DND-41 (cell line): ENCODE results near the gene SLC22A9.

Source experiments
- ATAC-seq: fragments of 200-7000 bp; cut with Tn5 transposase; 3 replicates; pipeline ENCODE4 v1.9.1; 2021; ENCODE audit warnings: low read depth; ENCODE audit not compliant: insufficient read depth
- DNase-seq: peaks from one replicate; pipeline ENCODE4 v3.0.0-alpha.2; 2020
- H2AFZ ChIP-seq: 2 replicates; pipeline ENCODE4 v1.6.0; 2012; ENCODE audit warnings: low read depth, low read length
- H3K27ac ChIP-seq: 2 replicates; pipeline ENCODE4 v1.5.1; 2012; ENCODE audit warnings: low read length, inconsistent platforms
- H3K27me3 ChIP-seq: fragments of 200-600 bp; sonication (generic); 2 replicates; pipeline ENCODE4 v1.6.0; 2012; ENCODE audit warnings: low read length, mild to moderate bottlenecking, inconsistent platforms; ENCODE audit not compliant: insufficient read depth, poor library complexity
- H3K36me3 ChIP-seq: 2 replicates; pipeline ENCODE4 v1.5.1; 2012; ENCODE audit warnings: low read length, inconsistent platforms; ENCODE audit not compliant: insufficient read depth
- H3K4me1 ChIP-seq: 2 replicates; pipeline ENCODE4 v1.5.1; 2012; ENCODE audit warnings: mild to moderate bottlenecking, low read length; ENCODE audit not compliant: insufficient read depth
- H3K4me2 ChIP-seq: 2 replicates; pipeline ENCODE4 v1.6.0; 2012; ENCODE audit warnings: mild to moderate bottlenecking, moderate library complexity, low read length, inconsistent platforms; ENCODE audit not compliant: insufficient read depth
- H3K4me3 ChIP-seq, 2 experiments: fragments of 200-600 bp in 1 of 2; shearing (Covaris generic) in 1 of 2; 2 replicates each; pipeline ENCODE4 v1.5.1; 2012 to 2016; ENCODE audit warnings: inconsistent platforms in 2 of 2, low read length in 2 of 2, mild to moderate bottlenecking in 2 of 2, low read depth in 1 of 2, moderate library complexity in 1 of 2
- H3K79me2 ChIP-seq: 2 replicates; pipeline ENCODE4 v1.6.0; 2012; ENCODE audit warnings: low read length, inconsistent platforms; ENCODE audit not compliant: insufficient read depth
- H3K9ac ChIP-seq: 2 replicates; pipeline ENCODE4 v1.6.0; 2012; ENCODE audit warnings: low read depth, mild to moderate bottlenecking, inconsistent platforms, low read length, moderate library complexity
- H3K9me3 ChIP-seq: 2 replicates; pipeline ENCODE4 v1.5.1; 2012; ENCODE audit warnings: low read length, moderate library complexity, mild to moderate bottlenecking, inconsistent platforms; ENCODE audit not compliant: insufficient read depth, severe bottlenecking
- H4K20me1 ChIP-seq: 2 replicates; pipeline ENCODE4 v1.6.0; 2012; ENCODE audit warnings: low read length; ENCODE audit not compliant: insufficient read depth
- EZH2 ChIP-seq: IDR thresholded peaks from 3 replicates; pipeline ENCODE4 v1.6.1; 2012; ENCODE audit warnings: borderline replicate concordance, low read depth, mild to moderate bottlenecking, moderate library complexity, low read length, inconsistent platforms; ENCODE audit not compliant: severe bottlenecking
- TF ChIP-seq, protein P1 (sequence below): IDR thresholded peaks from 2 replicates; pipeline ENCODE4 v1.5.1; 2012; ENCODE audit warnings: borderline replicate concordance, low read length, moderate library complexity, mild to moderate bottlenecking; ENCODE audit not compliant: poor library complexity, severe bottlenecking; ENCODE audit errors: extremely low read depth

SLC22A9 gene

GRCh38 chr11:63443714-63444113 lies 74.1 kb downstream of the SLC22A9 start:
- TF ChIP-seq, protein P1, sequence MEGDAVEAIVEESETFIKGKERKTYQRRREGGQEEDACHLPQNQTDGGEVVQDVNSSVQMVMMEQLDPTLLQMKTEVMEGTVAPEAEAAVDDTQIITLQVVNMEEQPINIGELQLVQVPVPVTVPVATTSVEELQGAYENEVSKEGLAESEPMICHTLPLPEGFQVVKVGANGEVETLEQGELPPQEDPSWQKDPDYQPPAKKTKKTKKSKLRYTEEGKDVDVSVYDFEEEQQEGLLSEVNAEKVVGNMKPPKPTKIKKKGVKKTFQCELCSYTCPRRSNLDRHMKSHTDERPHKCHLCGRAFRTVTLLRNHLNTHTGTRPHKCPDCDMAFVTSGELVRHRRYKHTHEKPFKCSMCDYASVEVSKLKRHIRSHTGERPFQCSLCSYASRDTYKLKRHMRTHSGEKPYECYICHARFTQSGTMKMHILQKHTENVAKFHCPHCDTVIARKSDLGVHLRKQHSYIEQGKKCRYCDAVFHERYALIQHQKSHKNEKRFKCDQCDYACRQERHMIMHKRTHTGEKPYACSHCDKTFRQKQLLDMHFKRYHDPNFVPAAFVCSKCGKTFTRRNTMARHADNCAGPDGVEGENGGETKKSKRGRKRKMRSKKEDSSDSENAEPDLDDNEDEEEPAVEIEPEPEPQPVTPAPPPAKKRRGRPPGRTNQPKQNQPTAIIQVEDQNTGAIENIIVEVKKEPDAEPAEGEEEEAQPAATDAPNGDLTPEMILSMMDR: no peak
- no peak for TF ChIP-seq EZH2

DNA sequence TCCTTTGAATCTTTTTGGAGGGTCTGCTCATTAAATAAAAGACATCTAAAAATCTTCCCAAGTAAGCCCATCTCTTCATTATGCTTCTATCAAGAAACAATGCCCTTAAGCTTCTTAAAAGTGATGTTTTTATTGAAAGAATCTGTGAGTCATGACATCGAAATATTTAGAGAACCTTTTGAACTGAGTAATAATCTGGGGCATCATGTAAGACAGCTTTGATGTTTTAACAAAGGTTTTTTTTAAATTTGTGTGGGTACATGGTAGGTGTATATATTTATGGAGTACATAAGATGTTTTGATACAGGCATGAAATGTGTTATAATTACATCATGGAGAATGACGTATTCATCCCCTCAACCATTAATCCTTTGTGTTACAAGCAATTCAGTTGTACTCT lies 74.6 kb downstream of the SLC22A9 start:
- no peaks in the 10 kb centered on the region for H3K36me3 ChIP-seq
- no peak overlapping the region for H3K27ac ChIP-seq
- H3K4me3 ChIP-seq: no peak overlapping the region
- no peak for DNase-seq
- no peaks in the 10 kb centered on the region for H3K4me1 ChIP-seq
- ATAC-seq: no peak
- no peak for TF ChIP-seq EZH2
- TF ChIP-seq, protein P1: no peak
- no peaks in the 10 kb centered on the region for H4K20me1 ChIP-seq
- no peak overlapping the region for H3K9ac ChIP-seq
- H3K79me2 ChIP-seq: no peaks in the 10 kb centered on the region
- H3K9me3 ChIP-seq: no peaks in the 10 kb centered on the region
- H3K27me3 ChIP-seq: peaks cover 6% of the 10 kb centered on the region
- no peak overlapping the region for H3K4me2 ChIP-seq
- H2AFZ ChIP-seq: no peak overlapping the region

More at GRCh38 chr11:63443714-63444113, 74.1 kb downstream of the SLC22A9 start:
- H3K36me3 ChIP-seq: no peaks in the 10 kb centered on the region
- H3K79me2 ChIP-seq: no peaks in the 10 kb centered on the region
- peaks cover 4% of the 10 kb centered on the region for H3K27me3 ChIP-seq
- H3K4me3 ChIP-seq: no peak overlapping the region
- no peak for ATAC-seq
- H2AFZ ChIP-seq: no peak overlapping the region
- H3K4me1 ChIP-seq: no peaks in the 10 kb centered on the region
- H3K9ac ChIP-seq: no peak overlapping the region
- H3K9me3 ChIP-seq: no peaks in the 10 kb centered on the region
- no peak overlapping the region for H3K27ac ChIP-seq
- H4K20me1 ChIP-seq: no peaks in the 10 kb centered on the region
- no peak for DNase-seq
- H3K4me2 ChIP-seq: no peak overlapping the region

DNA sequence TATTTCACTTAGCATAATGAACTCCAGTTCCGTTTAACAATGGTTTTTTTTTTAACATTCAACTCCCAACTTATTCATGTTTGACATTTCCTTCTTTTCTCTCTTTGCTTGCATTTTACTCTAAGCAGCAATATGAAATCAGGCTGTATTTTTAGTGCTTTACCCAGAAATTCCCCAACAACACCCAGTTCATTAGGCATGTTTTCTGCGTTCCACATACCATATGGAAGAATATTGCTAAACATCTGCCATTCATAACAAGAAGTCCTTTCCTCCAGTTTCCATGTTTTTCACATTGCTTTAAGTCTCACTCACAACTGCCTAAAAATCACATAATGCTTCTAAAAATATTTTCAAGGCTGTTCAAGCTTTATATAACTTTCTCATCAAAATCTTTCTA lies 75.5 kb downstream of the SLC22A9 start:
- no peak for TF ChIP-seq EZH2
- TF ChIP-seq, protein P1: no peak

DNA sequence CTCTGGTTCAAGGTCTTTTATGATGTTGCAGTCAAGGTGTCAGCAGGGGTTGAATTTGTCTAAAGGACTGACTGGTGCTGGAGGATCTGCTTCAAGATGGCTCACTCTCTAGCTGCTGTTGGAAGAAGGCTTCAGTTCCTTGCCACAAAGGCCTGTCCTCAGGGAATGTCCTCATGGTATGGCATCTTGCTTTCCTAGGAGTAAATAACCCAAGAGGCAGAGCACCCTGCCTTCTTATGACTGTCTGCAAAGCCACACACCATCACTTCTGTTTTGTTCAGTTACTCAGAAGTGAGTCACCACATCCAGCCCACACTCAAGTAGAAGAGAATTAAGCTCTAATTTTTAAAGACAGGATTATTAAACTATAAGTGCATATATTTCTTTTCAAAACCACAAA lies 76.1 kb downstream of the SLC22A9 start:
- no peaks in the 10 kb centered on the region for H3K79me2 ChIP-seq
- H3K27ac ChIP-seq: no peak overlapping the region
- no peaks in the 10 kb centered on the region for H3K9me3 ChIP-seq
- no peaks in the 10 kb centered on the region for H3K36me3 ChIP-seq
- H3K4me2 ChIP-seq: no peak overlapping the region
- ATAC-seq (no peak), DNase-seq (no peak)
- H2AFZ ChIP-seq: no peak overlapping the region
- H3K4me3 ChIP-seq: no peak overlapping the region
- no peaks in the 10 kb centered on the region for H4K20me1 ChIP-seq
- TF ChIP-seq EZH2: no peak
- TF ChIP-seq, protein P1: no peak
- peaks cover 7% of the 10 kb centered on the region for H3K27me3 ChIP-seq
- H3K4me1 ChIP-seq: no peaks in the 10 kb centered on the region
- H3K9ac ChIP-seq: no peak overlapping the region

More for the DNA sequence above, 75.5 kb downstream of the SLC22A9 start:
- ATAC-seq (no peak), DNase-seq (no peak)
- Histone ChIP-seq H3K9me3 (no peaks in the 10 kb centered on the region), H3K79me2 (no peaks in the 10 kb centered on the region), H3K27me3 (peaks cover 7% of the 10 kb centered on the region), H4K20me1 (no peaks in the 10 kb centered on the region), H3K9ac (no peak overlapping the region), H3K4me2 (no peak overlapping the region), H3K27ac (no peak overlapping the region), H3K4me3 (no peak overlapping the region), H3K36me3 (no peaks in the 10 kb centered on the region), H2AFZ (no peak overlapping the region), H3K4me1 (no peaks in the 10 kb centered on the region)
